Left cardiac atrium (tissue), 4 donors: ENCODE data around the gene FBXW12. TPM values are rescaled to one million over a fixed set of nuclear protein-coding genes. Genes with fewer than 3 reads are reported as not detected.

ENCODE experiments used
- ATAC-seq, 2 donors: fragments of 200-7000 bp; cut with Tn5 transposase; one replicate each; pipeline ENCODE4 v1.9.1; 2020; ENCODE audit warnings: mild to moderate bottlenecking in 2 of 2, moderate library complexity in 2 of 2
- DNase-seq: peaks from one replicate; pipeline ENCODE4 v3.0.0-alpha.2; 2020
- intact Hi-C, 2 donors: fragments of 100-400 bp; cut with DNase I; formaldehyde crosslinking; loops; one replicate each; pipeline versions ENCODE4 v1.14.1 to v1.15.1; 2022 to 2023
- total RNA-seq, 2 donors: library from RNA; stranded (reverse); fragmentation: NEBNext Ultra II Directional; extraction: Animal tissue kit (Norgen Biotek cat#: 25700); gene quantifications; one replicate each; pipeline ENCODE4 v1.2.1, GENCODE V29; 2021
- donor health status: DM: no; HTN: yes; CAD: no.
- donor health status: DM: no; HTN: yes; CAD: no; lungs with severe emphysema.
- donor health status: DM: yes; HTN: yes; CAD: no.
- donor health status: Dilated cardiomyopathy.

FBXW12 gene
- total RNA-seq, 2 donors from 2014 or later, result not detected

- intact Hi-C loops, result no loop called here
- no peak for ATAC-seq
- DNase-seq, result no peak
Observed at GRCh38 chr3:48416546-48416945, 44.5 kb downstream of the FBXW12 start.

- ATAC-seq, result no peak
- DNase-seq, result no peak
- intact Hi-C loops, result no loop called here
Observed at GRCh38 chr3:48417529-48418108, 45.6 kb downstream of the FBXW12 start.

GRCh38 chr3:48418140-48418539, 46.1 kb downstream of the FBXW12 start:
- ATAC-seq, result no peak
- intact Hi-C loops, result no loop called here
- DNase-seq, result no peak

- intact Hi-C loops, result no loop called here
- DNase-seq, result no peak
- no peak for ATAC-seq
Observed at GRCh38 chr3:48418651-48419050, 46.6 kb downstream of the FBXW12 start.

GRCh38 chr3:48419149-48419548, 47.1 kb downstream of the FBXW12 start:
- no peak for DNase-seq
- intact Hi-C loops, result no loop called here
- no peak for ATAC-seq

- ATAC-seq, result no peak
- intact Hi-C loops, result no loop called here
- DNase-seq, result no peak
Observed at GRCh38 chr3:48419597-48419996, 47.6 kb downstream of the FBXW12 start.

GRCh38 chr3:48420561-48420960, 48.5 kb downstream of the FBXW12 start:
- DNase-seq (no peak), ATAC-seq (no peak)
- intact Hi-C loops, result no loop called here

- intact Hi-C loops, result no loop called here
- ATAC-seq, result no peak
- no peak for DNase-seq
Observed at GRCh38 chr3:48422272-48422671, 50.3 kb downstream of the FBXW12 start.

GRCh38 chr3:48422681-48423080, 50.7 kb downstream of the FBXW12 start:
- DNase-seq (no peak), ATAC-seq (no peak)
- intact Hi-C loops, result no loop called here

GRCh38 chr3:48423241-48423882, 51.3 kb downstream of the FBXW12 start:
- no peak for DNase-seq
- intact Hi-C loops, result no loop called here
- ATAC-seq, result no peak

- DNase-seq (no peak), ATAC-seq (no peak)
- intact Hi-C loops, result no loop called here
Observed at GRCh38 chr3:48423883-48424695, 52.1 kb downstream of the FBXW12 start.

- peak; percentile 9 to 45 for ATAC-seq
- DNase-seq, result peak; percentile 50
Observed at GRCh38 chr3:48425281-48425812, 53.3 kb downstream of the FBXW12 start.

GRCh38 chr3:48426401-48426909, 54.4 kb downstream of the FBXW12 start:
- DNase-seq (peak; percentile 56), ATAC-seq (peak; percentile 28 to 54)
- intact Hi-C loops, result no loop called here

More at GRCh38 chr3:48425281-48425812, 53.3 kb downstream of the FBXW12 start:
- intact Hi-C loops, result no loop called here

- ATAC-seq, result no peak
- intact Hi-C loops, result no loop called here
- DNase-seq, result no peak
Observed at GRCh38 chr3:48426944-48427629, 55.1 kb downstream of the FBXW12 start.

- intact Hi-C loops, result no loop called here
- peak in 1 of 2 donors; percentile 24 for ATAC-seq
- no peak for DNase-seq
Observed at GRCh38 chr3:48427630-48427962, 55.6 kb downstream of the FBXW12 start.

GRCh38 chr3:48428088-48428571, 56.1 kb downstream of the FBXW12 start:
- intact Hi-C loops, result no loop called here
- ATAC-seq (no peak), DNase-seq (no peak)

- DNase-seq, result peak; percentile 57
- intact Hi-C loops, result no loop called here
- ATAC-seq, result peak; percentile 13 to 36
Observed at GRCh38 chr3:48428572-48429316, 56.7 kb downstream of the FBXW12 start.

GRCh38 chr3:48429317-48429959, 57.4 kb downstream of the FBXW12 start:
- DNase-seq (peak; percentile 66), ATAC-seq (peak; percentile 33 to 54)
- intact Hi-C loops, result no loop called here
